Cerebellar cortex (tissue), 1 donor: ENCODE data around the gene JUN.

Source experiments
- DNase-seq: peaks from one replicate; pipeline ENCODE4 v3.0.0-alpha.2; 2015; ENCODE audit warnings: low spot score

JUN gene

DNA sequence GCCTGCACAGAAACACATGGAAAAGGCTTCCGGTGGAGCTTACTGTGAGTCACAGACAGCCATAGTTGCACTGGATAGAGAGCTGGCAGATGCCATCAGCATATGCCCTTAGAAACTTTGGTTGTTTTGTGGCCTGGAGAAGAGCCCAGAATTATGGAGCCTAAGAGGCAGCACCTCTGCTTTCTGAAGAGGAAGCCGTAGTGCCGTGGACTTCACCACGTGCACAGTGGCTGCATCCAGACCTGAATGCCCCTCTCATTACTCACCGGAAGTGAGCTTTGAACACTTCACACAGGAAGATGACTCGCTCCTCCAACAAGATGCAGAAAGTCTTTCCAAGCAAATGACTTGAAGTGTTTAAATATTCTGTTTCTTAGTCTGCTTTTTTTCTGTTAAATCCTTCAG is 28.4 kb downstream of the JUN start:
- DNase-seq, result peak; percentile 70

DNA sequence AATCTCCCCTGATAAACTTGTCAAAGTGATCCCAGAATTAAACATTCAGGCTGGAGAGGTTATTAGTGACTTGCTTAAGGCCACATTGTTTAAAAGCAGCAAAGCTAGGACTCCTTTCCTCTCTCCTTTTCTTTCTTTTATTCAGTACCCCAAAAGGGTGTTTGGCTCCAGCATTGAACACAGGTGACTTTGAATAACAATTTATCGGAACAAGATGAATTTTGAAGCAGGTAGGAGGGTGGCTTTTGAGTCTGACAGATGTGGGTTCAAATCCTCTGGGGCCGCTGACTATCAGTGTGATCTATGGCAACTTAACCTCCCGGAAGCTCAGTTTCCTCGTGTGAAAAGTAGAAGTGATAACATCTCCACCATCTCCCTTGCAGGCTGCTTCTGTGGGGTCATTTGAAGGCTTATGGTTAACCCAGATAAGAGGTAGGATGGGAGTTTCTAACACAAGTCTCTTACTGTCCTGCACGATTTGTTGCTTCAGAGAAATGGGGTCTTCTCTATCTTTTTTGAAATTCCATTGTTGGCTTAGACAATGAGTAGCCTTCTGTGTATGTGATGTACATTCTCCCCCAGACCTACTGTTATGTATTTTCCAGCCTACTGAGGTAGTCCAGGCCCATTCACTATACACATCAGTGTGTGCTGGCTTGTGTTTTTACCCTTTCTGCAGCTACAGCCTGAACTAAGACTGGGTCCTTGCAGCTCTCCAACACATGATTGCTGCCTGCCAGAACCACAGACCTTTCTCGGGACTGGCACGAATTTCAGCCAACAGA is 29.0 kb downstream of the JUN start:
- no peak for DNase-seq

DNA sequence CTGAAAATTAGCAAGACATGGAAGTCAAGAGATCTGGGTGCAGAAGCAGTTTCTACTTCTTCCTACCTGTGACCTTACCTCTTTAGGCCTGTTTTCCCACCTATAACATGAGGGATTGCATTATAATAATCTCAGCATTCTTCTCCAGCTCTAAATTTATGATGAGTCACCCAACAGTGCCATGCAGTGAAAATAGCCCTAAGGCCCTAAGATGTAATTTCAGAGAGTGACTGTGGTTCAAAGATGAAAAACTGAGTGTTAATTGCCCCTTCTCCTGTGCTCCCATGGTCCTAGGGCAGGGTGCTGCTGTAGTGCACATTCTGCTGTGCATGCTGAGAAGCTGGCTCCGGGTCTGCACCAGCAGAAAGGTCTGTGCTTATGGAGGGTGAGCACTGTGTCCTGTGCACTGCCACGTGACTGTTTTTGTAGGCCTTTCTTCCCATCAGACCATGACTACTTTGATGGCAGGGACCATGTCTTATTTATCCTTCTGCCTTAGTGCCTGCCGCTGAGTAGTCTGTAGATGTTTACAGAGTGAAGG is 29.7 kb downstream of the JUN start:
- DNase-seq, result no peak

DNA sequence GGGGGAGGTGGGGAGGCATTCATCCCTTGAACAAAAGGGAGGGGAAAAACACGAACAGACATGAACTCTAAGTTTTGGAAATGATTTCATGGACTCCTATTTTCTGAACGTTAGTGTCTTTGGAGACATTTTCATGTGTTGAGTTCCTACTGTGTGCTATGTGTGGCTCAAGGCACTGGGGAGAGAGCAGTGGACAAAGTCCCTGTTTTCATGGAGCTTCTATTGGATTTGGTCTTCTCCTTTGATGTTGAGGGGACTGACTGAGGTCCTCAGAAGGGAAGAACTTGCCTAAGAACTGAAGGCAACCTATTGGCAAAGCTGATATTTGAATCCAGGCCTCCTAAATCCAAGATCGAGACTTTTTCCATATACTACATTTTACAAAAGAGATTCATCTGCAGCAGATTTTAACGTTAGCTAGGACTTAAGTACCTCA is 30.4 kb downstream of the JUN start:
- DNase-seq, result no peak

DNA sequence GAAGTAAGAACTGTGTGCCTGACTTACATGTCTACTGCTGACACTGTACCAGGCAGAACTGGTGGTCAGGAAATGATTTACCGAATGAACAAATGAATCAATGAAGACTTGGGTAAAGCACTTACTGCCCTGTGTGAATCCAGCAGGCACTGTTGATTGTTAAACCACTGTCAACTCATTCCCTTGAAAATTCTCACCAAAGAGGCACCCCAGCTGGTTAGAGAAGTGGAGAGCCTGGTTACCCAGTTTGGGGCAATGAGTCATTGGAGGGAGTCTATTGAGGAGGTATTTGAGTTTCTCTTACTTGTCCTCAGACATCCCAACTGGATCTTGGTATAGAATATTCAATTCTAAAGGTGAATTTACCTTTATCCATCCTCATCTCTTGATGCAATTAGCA is 34.2 kb downstream of the JUN start:
- no peak for DNase-seq

DNA sequence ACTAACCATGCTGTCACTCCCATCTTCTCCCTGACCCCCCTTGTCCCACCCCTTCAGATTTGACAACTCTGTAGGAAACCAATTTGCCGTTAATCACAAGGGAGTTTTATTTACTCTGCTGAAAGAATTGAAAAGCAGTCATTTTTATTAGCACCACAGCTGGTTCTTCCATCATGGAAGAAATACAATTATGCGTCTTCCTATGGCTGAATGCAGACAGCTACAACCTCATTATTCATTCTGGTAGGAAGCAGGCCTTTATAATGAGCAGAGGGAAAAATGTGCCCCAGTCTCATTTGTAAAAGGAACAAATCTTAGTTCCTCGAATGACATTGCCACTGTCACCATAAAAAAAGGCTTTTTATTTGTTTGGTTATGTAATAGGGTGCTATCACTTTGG is 35.2 kb downstream of the JUN start:
- no peak for DNase-seq

DNA sequence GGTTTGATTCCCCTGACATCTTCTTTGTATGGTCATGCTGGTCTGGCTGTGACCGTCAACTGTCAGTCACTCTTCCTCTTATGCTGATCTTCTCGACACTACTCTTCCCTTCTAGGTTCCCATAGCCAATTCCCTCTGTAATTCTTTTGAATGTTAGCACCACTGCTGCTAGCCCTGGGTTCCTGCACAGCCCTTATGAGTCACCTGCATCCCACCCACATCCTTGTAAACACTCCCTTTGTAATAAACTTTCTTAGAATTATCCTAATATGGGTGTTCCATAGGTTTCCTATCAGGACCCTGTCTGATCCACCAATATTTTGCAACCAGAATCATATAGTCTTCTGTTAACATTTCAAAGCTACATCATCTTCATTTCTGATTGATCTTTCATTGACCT is 37.1 kb downstream of the JUN start:
- DNase-seq, result no peak

DNA sequence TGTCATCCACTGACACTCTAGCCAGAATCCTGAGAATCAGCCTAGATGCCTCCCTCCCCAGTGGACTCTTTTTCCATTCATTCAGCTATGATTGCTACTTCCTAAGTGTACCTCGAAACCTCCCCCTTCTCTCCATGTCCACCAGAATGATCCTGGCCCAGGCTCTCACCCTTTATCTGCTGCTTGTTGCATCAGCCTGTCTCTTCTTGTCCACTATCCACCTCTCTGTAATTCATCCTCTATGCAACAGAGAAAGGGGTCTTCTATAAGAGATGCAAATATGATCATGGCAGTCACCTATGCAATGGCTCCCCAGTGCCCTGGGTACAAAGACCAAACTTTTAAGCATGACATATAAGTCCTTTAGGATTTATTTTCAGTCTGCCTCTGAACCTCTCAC is 37.7 kb downstream of the JUN start:
- no peak for DNase-seq

DNA sequence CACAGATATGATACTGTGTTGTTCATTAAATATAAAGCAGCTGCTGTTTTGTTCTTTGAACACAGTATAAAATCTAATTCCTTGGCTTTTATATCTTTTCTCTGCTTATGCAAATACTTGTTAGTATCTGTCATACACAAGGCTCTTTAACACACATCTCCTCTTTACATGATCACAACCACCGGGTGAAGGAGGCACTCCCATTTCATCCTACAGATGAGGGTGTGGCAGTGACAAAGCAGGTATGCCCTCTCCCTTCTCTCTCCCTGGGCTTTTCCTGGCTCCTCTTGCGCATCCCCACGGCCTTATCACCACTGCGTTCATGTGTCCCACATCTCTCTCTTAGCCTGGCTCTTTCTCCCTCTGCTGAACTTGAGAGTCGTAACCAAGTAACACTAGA is 38.2 kb downstream of the JUN start:
- no peak for DNase-seq

DNA sequence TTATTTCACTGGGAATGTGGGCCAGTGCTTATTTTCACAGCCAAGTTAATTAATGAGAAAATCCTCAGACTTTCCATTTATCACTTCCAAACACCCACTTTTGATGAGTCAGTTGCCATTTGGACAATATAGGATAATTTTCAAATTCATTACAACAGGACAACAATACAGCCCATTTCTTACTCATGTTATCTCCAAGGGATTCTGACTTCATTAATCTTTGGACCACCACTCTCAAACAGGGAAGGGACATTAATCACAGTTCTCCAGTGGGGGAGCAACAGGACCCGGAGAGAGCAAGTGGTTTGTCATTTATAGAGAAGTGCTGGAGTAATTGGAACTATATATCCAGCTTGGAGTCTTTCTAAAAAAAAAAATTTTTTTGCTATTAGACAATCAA is 38.7 kb downstream of the JUN start:
- DNase-seq, result no peak

DNA sequence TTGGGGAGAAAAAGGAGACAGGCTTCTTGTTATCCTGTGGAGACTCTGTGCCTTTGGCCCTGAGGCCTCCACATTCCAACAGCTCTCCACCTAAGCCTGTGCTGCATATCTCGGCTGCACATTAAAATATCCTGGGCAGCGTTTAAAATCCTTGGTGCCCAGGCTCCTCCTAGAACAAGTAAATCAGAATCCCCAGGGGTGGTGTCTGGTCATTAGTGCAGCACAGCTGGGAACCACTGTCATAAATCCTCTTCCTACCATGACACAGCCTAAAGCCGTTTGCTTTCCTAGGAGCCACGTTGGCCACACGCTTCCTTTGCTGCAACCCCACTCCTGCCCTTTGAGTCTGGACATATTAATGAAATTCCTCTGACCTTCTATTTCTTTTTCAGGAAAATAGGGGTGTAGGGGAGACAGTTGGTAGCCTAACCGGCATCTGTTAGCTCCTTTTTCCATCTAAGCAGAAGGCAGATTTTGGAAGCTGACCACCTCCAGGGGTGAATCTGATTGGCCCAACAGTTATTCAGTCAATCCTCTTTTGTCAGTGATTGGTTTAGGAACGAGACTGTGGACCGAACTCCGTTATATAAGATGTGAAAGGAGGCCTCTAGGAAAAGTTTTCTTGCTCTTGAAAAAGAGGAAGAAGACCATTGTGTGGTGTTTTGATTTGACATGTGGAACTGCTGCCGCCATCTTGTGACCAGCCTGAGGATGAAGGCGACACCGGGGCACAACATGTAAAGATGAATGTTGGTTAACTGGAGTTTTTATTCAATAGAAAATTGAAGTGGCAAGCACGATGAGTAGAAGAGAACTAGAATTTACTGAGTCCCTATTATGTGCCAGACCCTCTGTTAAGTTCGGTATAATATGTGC is 41.9 kb downstream of the JUN start:
- no peak for DNase-seq

DNA sequence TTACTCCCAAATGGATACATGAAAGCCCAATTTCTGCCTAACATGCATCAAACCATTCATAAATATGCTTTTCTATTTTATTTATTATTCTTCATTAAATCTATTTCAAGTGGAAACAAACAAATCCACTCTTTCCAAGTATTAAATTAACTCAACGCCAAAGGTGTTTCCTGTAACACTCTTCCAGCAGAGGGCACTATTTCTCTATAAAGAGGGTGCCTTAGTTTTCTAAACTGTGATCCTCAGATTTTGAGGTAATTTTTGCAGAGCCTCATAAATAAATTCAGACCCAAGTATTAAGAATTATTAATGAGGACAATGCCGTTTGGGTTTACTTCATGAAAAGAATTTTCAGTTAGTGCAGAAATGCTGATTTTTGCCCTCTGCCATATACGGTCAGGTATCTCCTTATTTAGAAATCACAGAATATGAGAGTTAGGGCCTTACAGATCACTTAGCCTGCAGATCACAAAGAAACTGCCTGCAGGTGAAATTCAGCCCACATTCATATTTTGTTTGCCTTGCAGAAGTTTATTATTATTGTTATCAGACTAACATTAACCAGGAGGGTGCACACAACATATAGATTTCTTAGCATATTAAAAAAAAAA is 43.9 kb downstream of the JUN start:
- DNase-seq, result peak; percentile 78

DNA sequence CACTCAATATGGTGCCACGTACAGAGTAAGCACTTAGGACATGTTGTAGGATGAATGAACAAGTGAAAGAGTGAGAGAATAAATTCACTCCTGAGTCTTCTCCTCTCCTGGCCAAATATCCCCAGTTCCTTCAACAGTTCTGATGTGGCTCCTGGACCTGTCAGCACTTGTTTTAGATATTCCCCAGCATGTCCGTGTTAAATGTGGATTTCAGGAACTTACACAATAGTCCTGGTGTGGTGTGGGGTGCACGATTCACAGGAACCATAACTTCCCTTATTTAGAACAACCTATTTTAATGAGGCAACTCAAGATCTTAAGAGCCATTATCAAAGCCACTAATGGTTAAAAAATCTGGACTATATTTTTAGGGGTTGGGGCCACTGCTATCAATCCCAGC is 45.0 kb downstream of the JUN start:
- DNase-seq, result no peak

DNA sequence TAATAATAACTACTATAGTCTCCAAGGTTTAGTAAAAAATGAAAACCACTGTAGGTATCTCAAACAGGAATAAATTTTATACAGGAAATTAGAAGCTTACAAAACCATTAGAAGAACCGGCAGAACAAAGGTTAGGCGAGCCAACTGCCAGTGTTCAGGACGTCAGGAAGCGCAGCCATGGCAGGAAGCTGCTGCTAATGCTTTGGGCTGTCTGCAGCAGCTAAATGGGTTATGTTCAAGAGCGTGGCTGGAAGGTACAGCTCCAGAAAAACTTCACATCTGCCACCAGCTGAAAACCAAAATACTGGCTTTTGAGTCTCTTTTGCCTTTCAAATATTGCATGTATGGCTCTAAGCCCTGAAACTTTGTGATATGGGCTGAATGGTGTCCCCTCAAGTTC is 48.3 kb downstream of the JUN start:
- DNase-seq, result no peak

DNA sequence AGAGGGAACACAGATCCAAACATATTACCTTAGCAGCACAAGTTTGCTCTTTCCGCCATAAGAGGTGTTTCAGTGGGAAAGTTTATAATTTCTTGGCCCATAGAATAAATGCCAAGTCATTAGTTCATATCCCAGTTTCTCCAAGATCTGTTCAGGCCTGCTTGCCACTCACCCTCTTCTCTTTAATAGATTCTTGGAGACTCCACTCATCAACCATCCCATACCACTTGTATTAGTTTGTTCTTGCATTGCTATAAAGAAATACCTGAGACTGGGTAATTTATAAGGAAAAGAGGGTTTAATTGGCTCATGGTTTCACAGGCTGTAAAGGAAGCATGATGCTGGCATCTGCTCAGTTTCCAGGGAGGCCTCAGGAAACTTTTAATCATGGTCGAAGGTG is 49.2 kb downstream of the JUN start:
- no peak for DNase-seq

DNA sequence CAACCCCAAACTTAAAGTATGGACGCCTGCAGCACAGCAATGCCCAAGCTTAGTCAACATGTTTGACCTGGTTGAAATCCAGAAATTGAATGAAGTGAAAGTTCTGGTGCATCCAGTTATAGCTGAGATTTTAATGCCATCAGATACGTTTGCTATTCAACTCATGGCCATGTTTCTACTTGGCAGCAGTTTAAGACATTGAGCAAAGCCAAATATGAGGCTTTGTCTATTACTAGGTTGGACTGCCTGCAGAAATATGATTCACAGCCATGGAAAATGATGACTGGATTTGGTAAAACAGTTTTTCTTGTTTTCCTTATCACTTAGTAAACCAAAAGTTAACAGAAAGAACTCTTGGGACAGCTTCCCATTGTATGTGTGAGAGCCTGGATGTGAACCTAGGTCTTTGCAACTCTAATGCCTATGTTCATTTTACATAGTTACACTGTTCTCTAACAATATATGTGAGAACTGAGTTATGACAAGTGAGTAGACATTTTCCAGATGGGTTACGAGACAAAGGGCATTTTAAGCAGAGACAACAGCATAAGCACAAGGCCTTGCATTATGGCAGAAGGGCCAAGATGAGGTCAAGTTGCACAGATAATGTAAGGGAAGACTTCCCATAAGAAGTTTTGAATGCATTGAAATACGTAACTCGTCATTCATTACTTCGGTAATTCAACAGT is 51.6 kb downstream of the JUN start:
- no peak for DNase-seq
